Stimulated activated CD4-positive, alpha-beta T cell treated with anti-CD3 and anti-CD28 coated beads, Interleukin-12 subunit alpha, Interleukin-12 subunit beta, amount 100 ng/mL, for 24 hours (primary cell): ENCODE data around the gene SS18.

Experiments
- DNase-seq, 2 experiments: peaks; one replicate each; pipeline ENCODE4 v3.0.0-alpha.2; 2020; ENCODE audit warnings: low read depth in 2 of 2

SS18 gene

GRCh38 chr18:26002375-26002910, 88.0 kb downstream of the SS18 start:
- no peak for DNase-seq

GRCh38 chr18:25998461-25998860, 92.0 kb downstream of the SS18 start:
- DNase-seq = no peak

- DNase-seq = no peak
These were observed 97.8 kb downstream of the SS18 start for GRCh38 chr18:25992566-25992965.

GRCh38 chr18:25990473-25990872, 99.9 kb downstream of the SS18 start:
- no peak for DNase-seq

GRCh38 chr18:25985707-25986394, 104.6 kb downstream of the SS18 start:
- DNase-seq = no peak

GRCh38 chr18:25983730-25984129, 106.7 kb downstream of the SS18 start:
- no peak for DNase-seq

GRCh38 chr18:25982961-25983360, 107.5 kb downstream of the SS18 start:
- DNase-seq = no peak

- no peak for DNase-seq
These were observed 108.3 kb downstream of the SS18 start for GRCh38 chr18:25982153-25982552.

- DNase-seq = no peak
These were observed 110.9 kb downstream of the SS18 start for GRCh38 chr18:25979369-25980040.

- no peak for DNase-seq
These were observed 113.9 kb downstream of the SS18 start for GRCh38 chr18:25976554-25976953.

- DNase-seq = no peak
These were observed 115.8 kb downstream of the SS18 start for GRCh38 chr18:25974630-25975077.
